PFSK-1 (cell line): Measurements from ENCODE around the gene CHMP5.

Source experiments
- FOXP2 ChIP-seq: optimal IDR thresholded peaks from 2 replicates; pipeline ENCODE3; 2011; ENCODE audit warnings: borderline replicate concordance, control low read depth, inconsistent platforms; ENCODE audit not compliant: insufficient read depth; ENCODE audit errors: extremely low read length, extremely low read depth
- POLR2AphosphoS5 ChIP-seq: IDR thresholded peaks from 2 replicates; pipeline ENCODE4 v1.6.1; 2012; ENCODE audit warnings: low read depth, mild to moderate bottlenecking, control low read depth, low read length, moderate library complexity
- REST ChIP-seq, 2 experiments: IDR thresholded peaks; 2 replicates each; pipeline versions ENCODE4 v1.6.1 to v1.8.0; 2011 to 2012; ENCODE audit warnings: low read depth in 2 of 2, low read length in 2 of 2, control low read depth in 1 of 2, inconsistent platforms in 1 of 2, mild to moderate bottlenecking in 1 of 2, moderate library complexity in 1 of 2; ENCODE audit not compliant: insufficient read depth in 1 of 2
- SIN3A ChIP-seq: IDR thresholded peaks from 2 replicates; pipeline ENCODE4 v1.6.1; 2012; ENCODE audit warnings: mild to moderate bottlenecking, low read length, moderate library complexity, borderline replicate concordance; ENCODE audit not compliant: insufficient read depth
- TAF1 ChIP-seq: IDR thresholded peaks from 2 replicates; pipeline ENCODE4 v1.6.1; 2012; ENCODE audit warnings: low read length, control low read depth, borderline replicate concordance; ENCODE audit not compliant: insufficient read depth

- TF ChIP-seq POLR2AphosphoS5 (no peak), REST (IDR thresholded peaks at IDR 0.05; ENCODE audit: insufficient read depth in 1 of 2, low read depth in 2 of 2, low read length in 2 of 2) (no peak), TAF1 (no peak), SIN3A (no peak), FOXP2 (no peak)
Observed at GRCh38 chr9:33307067-33307466, 42.2 kb downstream of the CHMP5 start.
